K562 (cell line): Measurements from ENCODE around the gene RBM17. TPM values are rescaled to one million over a fixed set of nuclear protein-coding genes. Genes with fewer than 3 reads are reported as not detected.

ENCODE experiments used
- ATAC-seq: fragments of 200-7000 bp; cut with Tn5 transposase; 3 replicates; pipeline ENCODE4 v1.9.1; 2020; ENCODE audit warnings: moderate library complexity
- BruUV-seq: library from RNA; stranded (reverse); fragments of 400-500 nt; replicated peaks from 2 replicates; lab custom pipeline; 2021; lab: Mats Ljungman, UMichigan
- CTCF ChIA-PET: fragments of 300-600 bp; formaldehyde crosslinking; extraction: SDS; loops from one replicate; lab custom pipeline; 2021; ENCODE audit warnings: low intra/inter-chr PET ratio; lab: Yijun Ruan, JAX
- POLR2A ChIA-PET: fragments of 300-600, 350-650 bp; sonication (Branson Sonifier 250); formaldehyde crosslinking; extraction: SDS; loops from one replicate; lab custom pipeline; 2021; ENCODE audit warnings: antibody characterized with exemption, inconsistent platforms; lab: Yijun Ruan, JAX
- DNase-seq, 4 experiments: peaks; one replicate each; pipeline versions ENCODE4 v3.0.0 to v3.0.0-alpha.2; 2011 to 2018; ENCODE audit warnings: low spot score in 3 of 4, mixed read lengths in 3 of 4; ENCODE audit errors: extremely low read depth in 1 of 4
- FAIRE-seq: peaks from 2 replicates; lab custom pipeline; 2011; peaks lifted over from hg19 to GRCh38; lab: Jason Lieb, UNC
- H2AFZ ChIP-seq: 2 replicates; pipeline ENCODE4 v1.6.0; 2011; ENCODE audit warnings: low read depth, low read length, control low read depth, inconsistent platforms
- H3K27ac ChIP-seq: fragments of 200-600 bp; 3 replicates; pipeline ENCODE4 v1.8.0; 2011; ENCODE audit warnings: low read depth, mild to moderate bottlenecking, control low read depth, inconsistent platforms, low read length, moderate library complexity, mixed read lengths; ENCODE audit errors: extremely low read depth
- H3K27me3 ChIP-seq, 2 experiments: fragments of 300-600 bp in 1 of 2; 2 replicates in 1 of 2; 3 replicates in 1 of 2; pipeline versions ENCODE4 v1.6.0 to v1.8.0; 2011; ENCODE audit warnings: inconsistent platforms in 2 of 2, low read length in 2 of 2, mild to moderate bottlenecking in 1 of 2, mixed read lengths in 1 of 2, moderate library complexity in 1 of 2; ENCODE audit not compliant: control insufficient read depth in 2 of 2, insufficient read depth in 2 of 2
- H3K36me3 ChIP-seq: fragments of 300-600 bp; 3 replicates; pipeline ENCODE4 v1.8.0; 2011; ENCODE audit warnings: mild to moderate bottlenecking, low read length, inconsistent platforms; ENCODE audit not compliant: control insufficient read depth, insufficient read depth
- H3K4me1 ChIP-seq, 2 experiments: fragments of 200-600 bp in 1 of 2; replicated peaks in 1 of 2; 2 replicates in 1 of 2; 3 replicates in 1 of 2; pipeline versions ENCODE4 v1.5.1 to v1.8.0; 2011; ENCODE audit warnings: inconsistent platforms in 2 of 2, low read length in 2 of 2, mild to moderate bottlenecking in 1 of 2, mixed read lengths in 1 of 2, moderate library complexity in 1 of 2; ENCODE audit not compliant: control insufficient read depth in 2 of 2, insufficient read depth in 2 of 2
- H3K4me2 ChIP-seq: 2 replicates; pipeline ENCODE4 v1.6.1; 2011; ENCODE audit warnings: low read length, control low read depth, inconsistent platforms, mixed read lengths; ENCODE audit not compliant: insufficient read depth
- H3K4me3 ChIP-seq: fragments of 200-600 bp; sonication (generic), shearing (Covaris generic); 2 replicates; pipeline ENCODE4 v1.5.1; 2016; ENCODE audit warnings: control low read depth, inconsistent platforms
- H3K79me2 ChIP-seq: fragments of 200-600 bp; 3 replicates; pipeline ENCODE4 v1.8.0; 2011; ENCODE audit warnings: low read length, inconsistent platforms; ENCODE audit not compliant: control insufficient read depth, insufficient read depth
- H3K9ac ChIP-seq, 2 experiments: 2 replicates each; pipeline versions ENCODE4 v1.6.0 to v1.6.1; 2011; ENCODE audit warnings: low read depth in 2 of 2, low read length in 2 of 2, control low read depth in 1 of 2, inconsistent platforms in 1 of 2, mild to moderate bottlenecking in 1 of 2, mixed read lengths in 1 of 2; ENCODE audit not compliant: insufficient read depth in 1 of 2
- H3K9me1 ChIP-seq: one replicate; pipeline ENCODE4 v1.6.0; 2011; ENCODE audit warnings: inconsistent platforms, mild to moderate bottlenecking, low read length, moderate library complexity; ENCODE audit not compliant: control insufficient read depth, insufficient read depth
- H3K9me3 ChIP-seq: replicated peaks from 2 replicates; pipeline ENCODE4 v1.5.1; 2011; ENCODE audit warnings: low read depth, low read length, inconsistent platforms; ENCODE audit not compliant: control insufficient read depth, insufficient read depth
- H4K20me1 ChIP-seq: replicated peaks from 2 replicates; pipeline ENCODE4 v1.6.1; 2011; ENCODE audit warnings: low read length, inconsistent platforms, mixed read lengths; ENCODE audit not compliant: control insufficient read depth, insufficient read depth
- CBX2 ChIP-seq: fragments of 200-600 bp; sonication (generic); IDR thresholded peaks from one replicate; pipeline ENCODE4 v1.6.1; 2012; ENCODE audit warnings: mild to moderate bottlenecking, low read length, inconsistent platforms; ENCODE audit not compliant: insufficient read depth, poor library complexity, severe bottlenecking
- CEBPZ ChIP-seq: fragments of 150-350 bp; IDR thresholded peaks from 2 replicates; pipeline ENCODE4 v1.6.1; 2014; ENCODE audit warnings: low read depth, mild to moderate bottlenecking, low read length, borderline replicate concordance
- CTCFL ChIP-seq: IDR thresholded peaks from 2 replicates; pipeline ENCODE4 v1.6.1; 2011; ENCODE audit warnings: borderline replicate concordance, low read depth, mild to moderate bottlenecking, moderate library complexity, low read length; ENCODE audit not compliant: insufficient read depth, poor library complexity, severe bottlenecking
- KAT2B ChIP-seq: IDR thresholded peaks from one replicate; pipeline ENCODE4 v1.6.1; 2012; ENCODE audit warnings: low read depth, mild to moderate bottlenecking, control low read depth, inconsistent platforms, low read length, moderate library complexity
- MAFF ChIP-seq: IDR thresholded peaks from 2 replicates; pipeline ENCODE4 v1.6.1; 2012; ENCODE audit warnings: low read length, improper control_type of control experiment
- MXD1 ChIP-seq: fragments of 250-450 bp; sonication (Bioruptor Pico); IDR thresholded peaks from 2 replicates; pipeline ENCODE4 v1.8.0; 2021; ENCODE audit warnings: borderline replicate concordance, mild to moderate bottlenecking, moderate library complexity; ENCODE audit not compliant: poor library complexity, severe bottlenecking
- RBM22 ChIP-seq: fragments of 200-400 bp; formaldehyde crosslinking; IDR thresholded peaks from 2 replicates; pipeline ENCODE4 v1.6.1; 2018; ENCODE audit warnings: low read length, low read depth; ENCODE audit not compliant: poor library complexity, severe bottlenecking
- RNF2 ChIP-seq: sonication (generic); IDR thresholded peaks from 2 replicates; pipeline ENCODE4 v1.6.1; 2016
- ZNF224 ChIP-seq: sonication (generic); formaldehyde crosslinking; IDR thresholded peaks from 2 replicates; pipeline ENCODE4 v1.8.0; 2022; ENCODE audit warnings: mild to moderate bottlenecking, missing genetic modification reagents
- ZNF449 ChIP-seq: fragments of 250-450 bp; sonication (Bioruptor Pico); IDR thresholded peaks from 2 replicates; pipeline ENCODE4 v1.8.0; 2022; ENCODE audit warnings: moderate library complexity, mild to moderate bottlenecking, inconsistent platforms
- ZNF57 ChIP-seq: fragments of 450-650 bp; formaldehyde crosslinking; IDR thresholded peaks from 2 replicates; pipeline ENCODE4 v1.4.0; 2020; ENCODE audit warnings: mild to moderate bottlenecking, moderate library complexity
- WGBS: fragments of 100-300 bp; shearing (Covaris generic); methylation state at CpG from one replicate; pipeline ENCODE4 v1.1.6; 2016; ENCODE audit warnings: low coverage, mixed read lengths; ENCODE audit not compliant: insufficient coverage; ENCODE audit errors: missing lambda C conversion rate; 5-methylcytosine and 5-hydroxymethylcytosine counted together
- in situ Hi-C: fragments of 300-500 bp; cut with MboI; formaldehyde crosslinking; loops from 4 replicates; pipeline ENCODE4 v1.15.0; 2018; ENCODE audit warnings: inconsistent platforms, mixed read lengths
- intact Hi-C: fragments of 100-400 bp; cut with micrococcal nuclease; formaldehyde crosslinking; loops from 2 replicates; pipeline ENCODE4 v1.14.2; 2022
- polyA plus RNA-seq, 8 experiments: library from polyadenylated mRNA; depleted of rRNA in 4 of 8; stranded (reverse) in 5 of 8; unstranded in 3 of 8; fragments of >200 nt; fragmentation: Nextera tagmentation in 2 of 8; fragmentation: Illumina TruSeq in 1 of 8; extraction: Ambion mirVana in 2 of 8; extraction: Trizol in 1 of 8; gene quantifications; 2 replicates each; pipeline versions ENCODE4 v1.2.1 to v1.2.3, GENCODE V29; 2011 to 2014; ENCODE audit warnings: inconsistent platforms in 1 of 8, missing spikeins in 1 of 8
- total RNA-seq, 7 experiments: library from RNA; depleted of rRNA in 6 of 7; stranded (reverse); fragments of >200 nt in 6 of 7; fragmentation: Illumina TruSeq in 2 of 7; extraction: Trizol in 2 of 7; gene quantifications; 2 replicates each; pipeline versions ENCODE4 v1.2.1 to v1.2.3, GENCODE V29; 2011 to 2021; ENCODE audit warnings: low replicate concordance in 1 of 7

Gene RBM17
- total and polyA plus RNA-seq, 9 of the 15 experiments (the other 6 are each of a cell fraction or from before 2014, with no cell fraction given): 23.6 to 217 (median 124) TPM

GRCh38 chr10:6045878-6046772 is 42.7 kb upstream of the RBM17 start:
- in situ Hi-C loops (no loop called here), intact Hi-C loops (no loop called here)
- Histone ChIP-seq H3K9ac (no peak overlapping the region), H3K9me1 (no peaks in the 10 kb centered on the region), H3K27ac (no peak overlapping the region), H4K20me1 (peaks cover 5% of the 10 kb centered on the region; the same call in 1 of the 2 replicates), H3K4me1 (peaks cover 2 to 10% of the 10 kb centered on the region in 2 experiments; a peak in 3 of 5 replicates), H3K36me3 (no peaks in the 10 kb centered on the region), H3K4me2 (no peak overlapping the region), H3K79me2 (no peaks in the 10 kb centered on the region), H3K27me3 (peaks cover 15 to 23% of the 10 kb centered on the region in 2 experiments), H2AFZ (no peak overlapping the region), H3K9me3 (no peaks in the 10 kb centered on the region), H3K4me3 (no peak overlapping the region)
- no peak for DNase-seq
- WGBS: 2% methylated on average over 9 of the region's 9 CpGs
- ChIA-PET POLR2A (interaction anchor here (1.2 kb wide), 1 partner anchor 8 kb away, joined by 3 read pairs; no protein-coding TSS in a partner anchor), CTCF (no interaction called here)
- no TSS peak for BruUV-seq
- no peak for FAIRE-seq
- no peak for ATAC-seq
- TF ChIP-seq ZNF449 (CRISPR knock-in tag): no peak
- no peak for TF ChIP-seq RBM22
- no peak for TF ChIP-seq MXD1
- TF ChIP-seq KAT2B: no peak
- TF ChIP-seq ZNF224 (CRISPR knock-in tag): no peak
- no peak for TF ChIP-seq CBX2
- TF ChIP-seq CEBPZ: no peak
- TF ChIP-seq ZNF57 (CRISPR knock-in tag): no peak
- no peak for TF ChIP-seq RNF2
- no peak for TF ChIP-seq CTCFL
- no peak for TF ChIP-seq MAFF
